Neural cell (in vitro differentiated cells): ENCODE measurements around the gene MED27. TPM values are rescaled to one million over a fixed set of nuclear protein-coding genes. Genes with fewer than 3 reads are reported as not detected.

Source experiments
- H2AFZ ChIP-seq: fragments of 200-600, 300-800 bp; sonication (generic), shearing (Covaris generic); 2 replicates; pipeline ENCODE4 v1.6.0; 2014; ENCODE audit warnings: low read depth, mild to moderate bottlenecking, antibody characterized with exemption, low read length, moderate library complexity
- H3F3A ChIP-seq: fragments of 200-600 bp; shearing (Covaris generic); 2 replicates; pipeline ENCODE4 v1.6.1; 2016; ENCODE audit warnings: mild to moderate bottlenecking, moderate library complexity, mixed read lengths, antibody characterized with exemption, low read length; ENCODE audit not compliant: insufficient read depth, poor library complexity, severe bottlenecking
- H3K27ac ChIP-seq: fragments of 200-600, 300-800 bp; sonication (generic), shearing (Covaris generic); 2 replicates; pipeline ENCODE4 v1.5.1; 2014; ENCODE audit warnings: mild to moderate bottlenecking, low read length, moderate library complexity
- H3K27me3 ChIP-seq: fragments of 300-800, 200-600 bp; sonication (generic), shearing (Covaris generic); 2 replicates; pipeline ENCODE4 v1.6.0; 2014; ENCODE audit warnings: mild to moderate bottlenecking, low read depth, low read length, moderate library complexity; ENCODE audit not compliant: insufficient read depth
- H3K36me3 ChIP-seq: fragments of 300-800, 200-600 bp; sonication (generic), shearing (Covaris generic); 2 replicates; pipeline ENCODE4 v1.5.1; 2014; ENCODE audit warnings: mild to moderate bottlenecking, antibody characterized with exemption, low read length, moderate library complexity; ENCODE audit not compliant: insufficient read depth
- H3K4me2 ChIP-seq: fragments of 300-800, 200-600 bp; sonication (generic), shearing (Covaris generic); 2 replicates; pipeline ENCODE4 v1.6.0; 2014; ENCODE audit warnings: mild to moderate bottlenecking, low read length
- H3K4me3 ChIP-seq: fragments of 300-800, 200-600 bp; sonication (generic), shearing (Covaris generic); 2 replicates; pipeline ENCODE4 v1.5.1; 2014; ENCODE audit warnings: mild to moderate bottlenecking, low read length, moderate library complexity
- H3K79me2 ChIP-seq: fragments of 200-600 bp; shearing (Covaris generic); replicated peaks from 2 replicates; pipeline ENCODE4 v1.6.0; 2014; ENCODE audit warnings: mild to moderate bottlenecking, low read length, moderate library complexity; ENCODE audit not compliant: insufficient read depth
- H3K9ac ChIP-seq: fragments of 300-800, 200-600 bp; sonication (generic), shearing (Covaris generic); 2 replicates; pipeline ENCODE4 v1.6.1; 2016; ENCODE audit warnings: mild to moderate bottlenecking, low read length, mixed read lengths
- H3K9me2 ChIP-seq: fragments of 200-600 bp; shearing (Covaris generic); 2 replicates; pipeline ENCODE4 v1.6.1; 2016; ENCODE audit warnings: mild to moderate bottlenecking, low read length, mixed read lengths; ENCODE audit not compliant: insufficient read depth
- H3K9me3 ChIP-seq: fragments of 200-600, 300-800 bp; sonication (generic), shearing (Covaris generic); 2 replicates; pipeline ENCODE4 v1.6.1; 2016; ENCODE audit warnings: mild to moderate bottlenecking, mixed run types, low read length, moderate library complexity, mixed read lengths
- H4K20me1 ChIP-seq: fragments of 200-600 bp; shearing (Covaris generic); 2 replicates; pipeline ENCODE4 v1.6.1; 2016; ENCODE audit warnings: mild to moderate bottlenecking, mixed run types; ENCODE audit not compliant: insufficient read depth
- EP300 ChIP-seq: fragments of 450-650 bp; conservative IDR thresholded peaks from 2 replicates; pipeline ENCODE4 v1.6.1; 2014; ENCODE audit warnings: antibody characterized with exemption, mild to moderate bottlenecking, moderate library complexity; ENCODE audit not compliant: poor library complexity, severe bottlenecking
- EZH2 ChIP-seq: fragments of 200-600, 300-800 bp; shearing (Covaris generic), sonication (generic); IDR thresholded peaks from 2 replicates; pipeline ENCODE4 v1.6.1; 2014; ENCODE audit warnings: antibody characterized with exemption, low read length, borderline replicate concordance, mild to moderate bottlenecking; ENCODE audit not compliant: insufficient read depth, poor library complexity, severe bottlenecking
- MXI1 ChIP-seq: fragments of 450-650 bp; conservative IDR thresholded peaks from 2 replicates; pipeline ENCODE4 v1.6.1; 2014; ENCODE audit warnings: antibody characterized with exemption, mild to moderate bottlenecking; ENCODE audit not compliant: poor library complexity, severe bottlenecking
- POLR2AphosphoS5 ChIP-seq: IDR thresholded peaks from 2 replicates; pipeline ENCODE4 v1.6.1; 2012
- RAD21 ChIP-seq: fragments of 450-650 bp; conservative IDR thresholded peaks from 2 replicates; pipeline ENCODE4 v1.6.1; 2014; ENCODE audit warnings: antibody characterized with exemption, mild to moderate bottlenecking, moderate library complexity
- SMC3 ChIP-seq: fragments of 450-650 bp; conservative IDR thresholded peaks from 2 replicates; pipeline ENCODE4 v1.6.1; 2014; ENCODE audit warnings: antibody characterized with exemption, mild to moderate bottlenecking, moderate library complexity; ENCODE audit not compliant: poor library complexity
- TAF1 ChIP-seq: IDR thresholded peaks from 2 replicates; pipeline ENCODE4 v1.6.1; 2012; ENCODE audit warnings: low read depth
- polyA plus RNA-seq: library from polyadenylated mRNA; depleted of rRNA; stranded (reverse); fragments of >200 nt; gene quantifications from 2 replicates; pipeline ENCODE4 v1.2.3, GENCODE V29; 2014
- TF ChIP-seq, protein P1 (sequence below): IDR thresholded peaks from 2 replicates; pipeline ENCODE4 v1.6.1; 2012; ENCODE audit warnings: borderline replicate concordance
- TF ChIP-seq, protein P2 (sequence below): fragments of 450-650 bp; IDR thresholded peaks from 2 replicates; pipeline ENCODE4 v1.5.1; 2014; ENCODE audit warnings: antibody characterized with exemption, mild to moderate bottlenecking, moderate library complexity; ENCODE audit not compliant: poor library complexity, severe bottlenecking

MED27 gene
- polyA plus RNA-seq, 1 donor from 2014 or later: 7.5 TPM

DNA sequence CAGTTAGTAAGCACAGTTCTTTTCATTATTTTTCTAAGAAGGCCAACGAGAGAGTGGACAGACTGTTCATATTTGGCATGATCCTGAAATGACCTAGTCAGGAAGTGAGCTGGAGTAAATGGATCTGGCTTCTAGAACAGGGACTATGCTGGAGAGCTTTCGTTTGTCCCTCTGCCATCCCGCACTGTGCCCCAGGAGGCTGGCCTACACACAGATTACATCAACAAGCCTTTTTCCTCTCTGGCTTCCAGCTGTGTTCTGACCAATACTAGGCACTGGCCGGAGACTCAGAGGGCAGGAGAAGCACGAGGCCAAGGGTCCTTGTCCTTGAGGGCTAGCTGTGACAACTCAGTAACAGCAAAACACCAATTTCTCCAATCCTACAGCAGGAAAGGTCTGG lies 127.8 kb downstream of the MED27 start:
- no peak overlapping the region for H3K9ac ChIP-seq

GRCh38 chr9:131951155-131951554 lies 128.5 kb downstream of the MED27 start:
- no peak overlapping the region for H3K9ac ChIP-seq
- no peaks in the 10 kb centered on the region for H3K9me2 ChIP-seq
- H3K27me3 ChIP-seq: no peaks in the 10 kb centered on the region
- H3K9me3 ChIP-seq: no peaks in the 10 kb centered on the region
- H3K27ac ChIP-seq: no peak overlapping the region
- no peak overlapping the region for H2AFZ ChIP-seq
- no peak overlapping the region for H3K4me2 ChIP-seq
- TF ChIP-seq POLR2AphosphoS5 (no peak), RAD21 (no peak), EP300 (no peak), SMC3 (no peak), TAF1 (no peak), EZH2 (no peak), MXI1 (no peak)
- TF ChIP-seq, protein P1, sequence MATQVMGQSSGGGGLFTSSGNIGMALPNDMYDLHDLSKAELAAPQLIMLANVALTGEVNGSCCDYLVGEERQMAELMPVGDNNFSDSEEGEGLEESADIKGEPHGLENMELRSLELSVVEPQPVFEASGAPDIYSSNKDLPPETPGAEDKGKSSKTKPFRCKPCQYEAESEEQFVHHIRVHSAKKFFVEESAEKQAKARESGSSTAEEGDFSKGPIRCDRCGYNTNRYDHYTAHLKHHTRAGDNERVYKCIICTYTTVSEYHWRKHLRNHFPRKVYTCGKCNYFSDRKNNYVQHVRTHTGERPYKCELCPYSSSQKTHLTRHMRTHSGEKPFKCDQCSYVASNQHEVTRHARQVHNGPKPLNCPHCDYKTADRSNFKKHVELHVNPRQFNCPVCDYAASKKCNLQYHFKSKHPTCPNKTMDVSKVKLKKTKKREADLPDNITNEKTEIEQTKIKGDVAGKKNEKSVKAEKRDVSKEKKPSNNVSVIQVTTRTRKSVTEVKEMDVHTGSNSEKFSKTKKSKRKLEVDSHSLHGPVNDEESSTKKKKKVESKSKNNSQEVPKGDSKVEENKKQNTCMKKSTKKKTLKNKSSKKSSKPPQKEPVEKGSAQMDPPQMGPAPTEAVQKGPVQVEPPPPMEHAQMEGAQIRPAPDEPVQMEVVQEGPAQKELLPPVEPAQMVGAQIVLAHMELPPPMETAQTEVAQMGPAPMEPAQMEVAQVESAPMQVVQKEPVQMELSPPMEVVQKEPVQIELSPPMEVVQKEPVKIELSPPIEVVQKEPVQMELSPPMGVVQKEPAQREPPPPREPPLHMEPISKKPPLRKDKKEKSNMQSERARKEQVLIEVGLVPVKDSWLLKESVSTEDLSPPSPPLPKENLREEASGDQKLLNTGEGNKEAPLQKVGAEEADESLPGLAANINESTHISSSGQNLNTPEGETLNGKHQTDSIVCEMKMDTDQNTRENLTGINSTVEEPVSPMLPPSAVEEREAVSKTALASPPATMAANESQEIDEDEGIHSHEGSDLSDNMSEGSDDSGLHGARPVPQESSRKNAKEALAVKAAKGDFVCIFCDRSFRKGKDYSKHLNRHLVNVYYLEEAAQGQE: no peak
- TF ChIP-seq, protein P2, sequence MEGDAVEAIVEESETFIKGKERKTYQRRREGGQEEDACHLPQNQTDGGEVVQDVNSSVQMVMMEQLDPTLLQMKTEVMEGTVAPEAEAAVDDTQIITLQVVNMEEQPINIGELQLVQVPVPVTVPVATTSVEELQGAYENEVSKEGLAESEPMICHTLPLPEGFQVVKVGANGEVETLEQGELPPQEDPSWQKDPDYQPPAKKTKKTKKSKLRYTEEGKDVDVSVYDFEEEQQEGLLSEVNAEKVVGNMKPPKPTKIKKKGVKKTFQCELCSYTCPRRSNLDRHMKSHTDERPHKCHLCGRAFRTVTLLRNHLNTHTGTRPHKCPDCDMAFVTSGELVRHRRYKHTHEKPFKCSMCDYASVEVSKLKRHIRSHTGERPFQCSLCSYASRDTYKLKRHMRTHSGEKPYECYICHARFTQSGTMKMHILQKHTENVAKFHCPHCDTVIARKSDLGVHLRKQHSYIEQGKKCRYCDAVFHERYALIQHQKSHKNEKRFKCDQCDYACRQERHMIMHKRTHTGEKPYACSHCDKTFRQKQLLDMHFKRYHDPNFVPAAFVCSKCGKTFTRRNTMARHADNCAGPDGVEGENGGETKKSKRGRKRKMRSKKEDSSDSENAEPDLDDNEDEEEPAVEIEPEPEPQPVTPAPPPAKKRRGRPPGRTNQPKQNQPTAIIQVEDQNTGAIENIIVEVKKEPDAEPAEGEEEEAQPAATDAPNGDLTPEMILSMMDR: no peak
- no peaks in the 10 kb centered on the region for H3K79me2 ChIP-seq
- H4K20me1 ChIP-seq: no peaks in the 10 kb centered on the region
- no peaks in the 10 kb centered on the region for H3F3A ChIP-seq
- H3K36me3 ChIP-seq: no peaks in the 10 kb centered on the region
- no peak overlapping the region for H3K4me3 ChIP-seq

More for the DNA sequence above, 127.8 kb downstream of the MED27 start:
- no peak overlapping the region for H3K4me2 ChIP-seq
- H4K20me1 ChIP-seq: no peaks in the 10 kb centered on the region
- no peaks in the 10 kb centered on the region for H3F3A ChIP-seq
- TF ChIP-seq SMC3: no peak
- TF ChIP-seq MXI1: no peak
- TF ChIP-seq POLR2AphosphoS5: no peak
- no peak for TF ChIP-seq TAF1
- TF ChIP-seq RAD21: no peak
- TF ChIP-seq EP300: no peak
- no peak overlapping the region for H3K4me3 ChIP-seq
- H3K9me2 ChIP-seq: no peaks in the 10 kb centered on the region
- H3K36me3 ChIP-seq: no peaks in the 10 kb centered on the region
- no peaks in the 10 kb centered on the region for H3K9me3 ChIP-seq
- no peaks in the 10 kb centered on the region for H3K27me3 ChIP-seq
- no peaks in the 10 kb centered on the region for H3K79me2 ChIP-seq
- no peak overlapping the region for H3K27ac ChIP-seq
- H2AFZ ChIP-seq: no peak overlapping the region
